ENCODE results near the gene UBR4. TPM values are rescaled to one million over a fixed set of nuclear protein-coding genes. Genes with fewer than 3 reads are reported as not detected.

The UBR4 gene
- polyA plus RNA-seq, 1 donor from 2014 or later: 49.7 TPM

GRCh38 chr1:19204446-19205266 is 5.4 kb downstream of the UBR4 start:
- Histone ChIP-seq H3K9me2 (ENCODE audit: insufficient read depth, low read length) (no peaks in the 10 kb centered on the region), H3K9ac (ENCODE audit: low read length) (no peak overlapping the region), H4K20me1 (ENCODE audit: insufficient read depth) (no peaks in the 10 kb centered on the region), H3K27ac (ENCODE audit: low read length) (no peak overlapping the region), H3F3A (ENCODE audit: insufficient read depth, low read length, poor library complexity, severe bottlenecking) (no peaks in the 10 kb centered on the region), H3K9me3 (ENCODE audit: low read length) (no peaks in the 10 kb centered on the region), H3K79me2 (replicated peaks; ENCODE audit: insufficient read depth, low read length) (peaks cover 96% of the 10 kb centered on the region), H2AFZ (ENCODE audit: low read depth, low read length) (no peak overlapping the region), H3K4me2 (ENCODE audit: low read length) (no peak overlapping the region), H3K36me3 (ENCODE audit: insufficient read depth, low read length) (no peaks in the 10 kb centered on the region), H3K27me3 (ENCODE audit: insufficient read depth, low read depth, low read length) (no peaks in the 10 kb centered on the region), H3K4me3 (ENCODE audit: low read length) (no peak overlapping the region)
- TF ChIP-seq EP300 (conservative IDR thresholded peaks at IDR 0.05; ENCODE audit: poor library complexity, severe bottlenecking): no peak
- no peak for TF ChIP-seq TAF1 (IDR thresholded peaks at IDR 0.05; ENCODE audit: low read depth)
- TF ChIP-seq CTCF (IDR thresholded peaks at IDR 0.05; ENCODE audit: poor library complexity, severe bottlenecking): no peak
- no peak for TF ChIP-seq MXI1 (conservative IDR thresholded peaks at IDR 0.05; ENCODE audit: poor library complexity, severe bottlenecking)
- TF ChIP-seq POLR2AphosphoS5 (IDR thresholded peaks at IDR 0.05): no peak
- TF ChIP-seq RAD21 (conservative IDR thresholded peaks at IDR 0.05): no peak
- no peak for TF ChIP-seq SMC3 (conservative IDR thresholded peaks at IDR 0.05; ENCODE audit: poor library complexity)
- TF ChIP-seq EZH2 (IDR thresholded peaks at IDR 0.05; ENCODE audit: borderline replicate concordance, insufficient read depth, low read length, poor library complexity, severe bottlenecking): no peak
- no peak for TF ChIP-seq REST (IDR thresholded peaks at IDR 0.05; ENCODE audit: borderline replicate concordance)

- H3F3A ChIP-seq (ENCODE audit: insufficient read depth, low read length, poor library complexity, severe bottlenecking): no peaks in the 10 kb centered on the region
- no peak overlapping the region for H2AFZ ChIP-seq (ENCODE audit: low read depth, low read length)
- H3K27ac ChIP-seq (ENCODE audit: low read length): no peak overlapping the region
- H3K4me2 ChIP-seq (ENCODE audit: low read length): no peak overlapping the region
- H3K9ac ChIP-seq (ENCODE audit: low read length): no peak overlapping the region
- no peaks in the 10 kb centered on the region for H3K27me3 ChIP-seq (ENCODE audit: insufficient read depth, low read depth, low read length)
- no peaks in the 10 kb centered on the region for H4K20me1 ChIP-seq (ENCODE audit: insufficient read depth)
- no peaks in the 10 kb centered on the region for H3K36me3 ChIP-seq (ENCODE audit: insufficient read depth, low read length)
- peaks cover 93% of the 10 kb centered on the region for H3K79me2 ChIP-seq (replicated peaks; ENCODE audit: insufficient read depth, low read length)
- H3K9me2 ChIP-seq (ENCODE audit: insufficient read depth, low read length): no peaks in the 10 kb centered on the region
- no peak overlapping the region for H3K4me3 ChIP-seq (ENCODE audit: low read length)
- no peaks in the 10 kb centered on the region for H3K9me3 ChIP-seq (ENCODE audit: low read length)
- no peak for TF ChIP-seq MXI1 (conservative IDR thresholded peaks at IDR 0.05; ENCODE audit: poor library complexity, severe bottlenecking)
- no peak for TF ChIP-seq REST (IDR thresholded peaks at IDR 0.05; ENCODE audit: borderline replicate concordance)
- no peak for TF ChIP-seq TAF1 (IDR thresholded peaks at IDR 0.05; ENCODE audit: low read depth)
- TF ChIP-seq RAD21 (conservative IDR thresholded peaks at IDR 0.05): no peak
- TF ChIP-seq SMC3 (conservative IDR thresholded peaks at IDR 0.05; ENCODE audit: poor library complexity): no peak
- TF ChIP-seq POLR2AphosphoS5 (IDR thresholded peaks at IDR 0.05): no peak
- no peak for TF ChIP-seq EZH2 (IDR thresholded peaks at IDR 0.05; ENCODE audit: borderline replicate concordance, insufficient read depth, low read length, poor library complexity, severe bottlenecking)
- no peak for TF ChIP-seq CTCF (IDR thresholded peaks at IDR 0.05; ENCODE audit: poor library complexity, severe bottlenecking)
These were observed 6.6 kb downstream of the UBR4 start for GRCh38 chr1:19203440-19203839.
